ACC112 (cell line): ENCODE measurements around the gene ITGA2.

Experiments
- H2AFZ ChIP-seq: fragments of 200-600 bp; sonication (generic); one replicate; pipeline ENCODE4 v1.6.0; 2017; ENCODE audit warnings: antibody characterized with exemption, low read length; ENCODE audit not compliant: unreplicated experiment
- H3K27ac ChIP-seq: fragments of 200-600 bp; sonication (generic); 2 replicates; pipeline ENCODE4 v1.5.1; 2014; ENCODE audit warnings: low read depth, mild to moderate bottlenecking, antibody characterized with exemption, low read length, moderate library complexity
- H3K27me3 ChIP-seq: fragments of 200-600 bp; sonication (generic); 2 replicates; pipeline ENCODE4 v1.6.1; 2014; ENCODE audit warnings: mild to moderate bottlenecking, antibody characterized with exemption, low read length, moderate library complexity, mixed read lengths; ENCODE audit not compliant: insufficient read depth
- H3K36me3 ChIP-seq: fragments of 200-600 bp; sonication (generic); 2 replicates; pipeline ENCODE4 v1.6.1; 2016; ENCODE audit warnings: mild to moderate bottlenecking, antibody characterized with exemption, low read length, moderate library complexity, mixed read lengths; ENCODE audit not compliant: insufficient read depth
- H3K4me1 ChIP-seq: fragments of 200-600 bp; sonication (generic); one replicate; pipeline ENCODE4 v1.6.1; 2016; ENCODE audit warnings: low read length, mixed read lengths; ENCODE audit not compliant: insufficient read depth, unreplicated experiment, control insufficient read depth
- H3K4me3 ChIP-seq: fragments of 200-600 bp; sonication (generic); 2 replicates; pipeline ENCODE4 v1.5.1; 2014; ENCODE audit warnings: mild to moderate bottlenecking, low read depth, low read length
- H3K79me2 ChIP-seq: fragments of 200-600 bp; sonication (generic); one replicate; pipeline ENCODE4 v1.6.0; 2016; ENCODE audit warnings: low read length; ENCODE audit not compliant: control insufficient read depth, unreplicated experiment, insufficient read depth

Gene ITGA2

DNA sequence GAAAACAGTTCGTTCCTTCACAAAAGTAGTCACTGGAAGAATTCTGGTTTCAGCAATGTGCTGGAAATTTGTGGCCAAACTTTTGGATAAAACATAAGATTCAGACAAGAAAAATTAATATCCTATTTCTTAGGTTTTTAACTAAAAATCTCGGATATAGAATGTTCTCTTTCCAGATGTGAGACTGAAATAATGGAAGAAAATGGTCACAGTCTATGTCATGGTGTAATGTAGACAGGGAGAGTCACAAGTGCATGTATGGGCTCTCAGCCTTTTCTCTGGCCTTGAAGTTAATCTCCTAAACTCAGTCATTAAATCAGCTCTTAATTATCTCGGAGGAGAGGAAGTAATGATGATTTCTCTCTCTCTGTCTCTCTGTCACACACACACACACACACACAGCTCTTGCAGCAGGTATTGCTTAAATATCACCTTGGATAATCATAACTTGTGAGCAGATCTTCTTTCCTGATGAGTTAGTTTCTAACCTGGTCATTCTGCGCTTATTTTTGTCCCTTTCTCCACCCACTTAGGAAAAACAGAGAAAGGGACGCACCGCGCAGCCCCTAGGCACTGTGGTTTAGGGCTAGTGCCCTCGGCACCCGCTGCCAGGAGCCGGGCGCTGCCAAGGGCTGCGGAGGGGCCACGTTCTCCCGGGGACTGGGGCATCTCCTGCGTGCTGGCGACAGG lies 672 bp upstream of the ITGA2 start:
- H3K79me2 ChIP-seq, result peaks cover 40% of the 10 kb centered on the region
- 0 out of 2 replicates have a peak, but pooled peaks cover 11% of the 10 kb centered on the region for H3K36me3 ChIP-seq
- peaks cover 38% of the 10 kb centered on the region for H3K4me1 ChIP-seq
- H2AFZ ChIP-seq, result peak overlapping the region; percentile 75
- H3K27ac ChIP-seq, result peak overlapping the region; percentile 54
- no peaks in the 10 kb centered on the region for H3K27me3 ChIP-seq
- peak overlapping the region; percentile 75 for H3K4me3 ChIP-seq

DNA sequence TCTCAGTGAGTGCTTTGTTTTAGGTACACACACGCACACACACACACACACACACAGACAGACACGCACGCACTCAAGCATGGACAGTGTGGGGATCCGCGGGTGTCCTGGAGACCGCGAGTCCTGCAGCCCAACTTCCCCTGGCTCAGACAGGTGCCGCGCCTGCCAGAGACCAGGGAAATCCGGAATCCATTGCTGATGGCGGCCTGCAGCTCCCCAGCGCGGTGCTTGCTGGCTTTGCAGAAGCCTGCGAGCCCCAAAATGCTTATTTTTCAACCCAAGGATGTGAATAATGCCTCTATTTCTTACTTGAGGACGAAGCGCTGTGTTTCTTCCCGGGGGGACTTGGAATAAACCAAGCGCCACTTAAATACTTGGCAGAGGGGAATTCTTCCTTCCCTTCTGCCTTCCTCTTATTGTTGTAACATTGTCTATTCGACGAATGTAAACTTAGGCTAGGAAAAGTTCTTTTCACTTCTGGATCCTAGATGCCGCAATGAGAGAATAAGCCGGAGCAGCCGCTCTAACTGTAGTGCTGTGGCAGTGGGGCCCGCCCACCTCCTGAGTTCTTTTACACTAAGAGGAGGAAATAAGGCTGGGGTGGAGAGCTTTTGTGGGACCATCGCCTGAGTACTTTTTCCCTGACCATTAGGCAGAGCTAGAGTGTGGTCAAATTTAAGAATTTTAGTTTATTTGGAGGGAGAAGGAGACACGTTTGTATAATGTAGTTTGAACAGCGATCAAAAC lies 802 bp downstream of the ITGA2 start:
- Histone ChIP-seq H3K36me3 (peaks cover 18% of the 10 kb centered on the region; the same call in 1 of the 2 replicates), H3K79me2 (peaks cover 53% of the 10 kb centered on the region), H2AFZ (peak overlapping the region; percentile 75), H3K4me3 (peak overlapping the region; percentile 75), H3K27me3 (no peaks in the 10 kb centered on the region), H3K27ac (no peak overlapping the region), H3K4me1 (peaks cover 29% of the 10 kb centered on the region)

DNA sequence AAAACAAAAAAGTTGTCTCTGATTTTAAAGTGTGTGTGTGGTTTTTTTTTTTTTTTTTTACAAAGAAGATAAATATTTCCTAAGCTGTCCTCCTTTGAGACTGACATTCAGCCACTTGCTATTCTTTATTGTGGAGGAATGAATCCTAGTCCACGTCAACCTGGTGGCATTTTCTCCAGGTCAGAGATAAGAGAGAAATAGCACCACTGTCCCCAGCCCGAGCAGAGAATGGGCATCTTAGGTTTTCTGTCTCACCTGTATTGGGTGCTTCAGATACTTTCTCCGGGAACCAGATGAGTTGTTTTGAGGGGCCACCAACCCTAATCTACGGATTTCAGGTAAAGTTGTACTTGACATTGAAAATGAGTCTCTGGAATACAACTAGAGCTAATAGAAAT lies 1.4 kb downstream of the ITGA2 start:
- Histone ChIP-seq H3K4me1 (peaks cover 29% of the 10 kb centered on the region), H3K27me3 (no peaks in the 10 kb centered on the region), H3K36me3 (peaks cover 19% of the 10 kb centered on the region; the same call in 1 of the 2 replicates), H3K79me2 (peaks cover 59% of the 10 kb centered on the region), H3K27ac (no peak overlapping the region), H2AFZ (peak overlapping the region; percentile 31), H3K4me3 (peak overlapping the region; percentile 75)

DNA sequence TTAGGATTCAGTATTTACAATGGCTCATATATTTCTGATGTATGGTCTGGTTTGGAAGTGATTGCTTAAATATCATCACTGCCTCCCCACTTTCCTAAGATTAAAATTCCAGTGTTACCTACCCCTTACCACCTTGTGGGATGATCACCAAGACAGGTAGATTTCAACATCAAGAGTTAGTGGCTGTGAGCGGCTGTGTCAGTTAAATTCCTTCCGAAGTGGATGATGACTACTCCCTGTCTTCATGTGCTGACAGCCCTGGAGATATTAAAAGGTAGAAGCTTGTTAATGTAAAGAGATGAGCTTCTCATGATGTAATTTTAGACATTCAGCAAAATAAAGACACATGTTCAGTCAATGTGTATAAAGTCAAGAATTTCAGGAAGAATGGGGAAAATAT lies 4.2 kb downstream of the ITGA2 start:
- Histone ChIP-seq H3K4me1 (peaks cover 28% of the 10 kb centered on the region), H3K36me3 (peaks cover 19% of the 10 kb centered on the region; the same call in 1 of the 2 replicates), H3K79me2 (peaks cover 75% of the 10 kb centered on the region)

DNA sequence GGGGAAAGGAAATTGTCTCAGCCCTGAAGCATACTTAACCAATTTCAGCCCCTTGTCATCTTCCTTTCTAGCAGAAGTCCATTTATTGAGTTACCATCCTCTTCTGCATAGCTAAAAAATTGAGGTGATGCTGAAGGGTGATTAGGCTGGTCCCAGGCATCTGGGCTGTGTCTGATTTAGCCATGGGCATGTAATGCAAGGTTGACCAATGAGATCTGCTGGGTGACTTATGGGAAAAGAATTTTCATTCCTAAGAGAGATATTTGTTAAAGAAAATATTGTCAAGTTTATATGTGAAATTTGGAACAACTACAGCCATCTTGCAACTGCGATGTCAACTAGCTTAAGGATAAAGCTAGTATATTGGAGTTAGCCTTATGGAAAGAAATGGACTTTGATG lies 5.1 kb downstream of the ITGA2 start:
- peaks cover 81% of the 10 kb centered on the region for H3K79me2 ChIP-seq
- no peak overlapping the region for H2AFZ ChIP-seq
- peaks cover 32% of the 10 kb centered on the region for H3K4me1 ChIP-seq
- H3K27ac ChIP-seq, result no peak overlapping the region
- H3K36me3 ChIP-seq, result peaks cover 19% of the 10 kb centered on the region; the same call in 1 of the 2 replicates
- H3K27me3 ChIP-seq, result no peaks in the 10 kb centered on the region
- H3K4me3 ChIP-seq, result no peak overlapping the region

More for the DNA sequence above, 4.2 kb downstream of the ITGA2 start:
- H3K27me3 ChIP-seq, result no peaks in the 10 kb centered on the region
- H3K27ac ChIP-seq, result no peak overlapping the region
- H3K4me3 ChIP-seq, result no peak overlapping the region
- no peak overlapping the region for H2AFZ ChIP-seq

DNA sequence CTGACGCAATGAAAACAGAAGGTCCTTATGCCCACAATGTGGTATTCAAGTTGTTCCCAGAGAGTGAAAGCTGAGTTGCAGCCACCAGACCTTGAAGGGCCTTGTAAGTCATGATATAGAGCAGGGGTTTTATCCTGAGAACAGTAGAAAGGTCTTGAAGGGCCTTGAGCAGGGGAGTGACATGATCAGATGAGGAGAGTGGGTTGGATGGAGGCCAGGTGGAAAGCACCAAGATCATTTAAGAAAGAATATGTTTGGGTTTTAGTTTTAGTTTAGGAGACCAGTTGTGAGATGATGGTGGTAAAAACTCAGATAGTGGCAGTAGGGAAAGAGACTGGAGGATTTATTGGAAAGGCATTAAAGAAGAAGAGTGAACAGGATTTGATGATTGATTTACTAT lies 5.9 kb downstream of the ITGA2 start:
- H3K4me1 ChIP-seq, result peaks cover 40% of the 10 kb centered on the region
- H3K36me3 ChIP-seq, result peaks cover 19% of the 10 kb centered on the region; the same call in 1 of the 2 replicates
- H3K79me2 ChIP-seq, result peaks cover 77% of the 10 kb centered on the region
- H2AFZ ChIP-seq, result no peak overlapping the region
- no peak overlapping the region for H3K27ac ChIP-seq
- H3K27me3 ChIP-seq, result no peaks in the 10 kb centered on the region
- no peak overlapping the region for H3K4me3 ChIP-seq

DNA sequence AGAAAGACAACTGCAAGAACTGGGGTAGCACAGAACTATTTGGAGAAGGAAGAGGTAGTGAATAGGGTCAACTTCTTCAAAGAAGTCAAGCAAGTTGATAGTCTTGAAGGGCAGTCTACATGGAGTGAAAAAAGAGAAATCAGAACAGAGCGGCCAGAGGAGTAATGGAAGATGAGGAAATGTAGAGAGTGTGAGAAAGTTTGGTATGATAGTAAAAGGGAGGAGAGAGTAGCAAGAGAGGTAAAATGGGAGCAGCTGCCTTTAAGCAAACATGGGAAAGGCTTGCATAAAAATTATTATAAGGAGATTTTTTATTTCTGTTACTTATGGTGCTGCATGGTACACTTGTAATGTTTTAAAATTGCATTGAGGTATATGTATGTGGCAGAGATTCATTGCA lies 6.8 kb downstream of the ITGA2 start:
- Histone ChIP-seq H3K4me1 (peaks cover 39% of the 10 kb centered on the region), H3K27ac (no peak overlapping the region), H3K36me3 (peaks cover 19% of the 10 kb centered on the region; the same call in 1 of the 2 replicates), H3K27me3 (no peaks in the 10 kb centered on the region), H3K79me2 (peaks cover 69% of the 10 kb centered on the region), H2AFZ (no peak overlapping the region), H3K4me3 (no peak overlapping the region)

DNA sequence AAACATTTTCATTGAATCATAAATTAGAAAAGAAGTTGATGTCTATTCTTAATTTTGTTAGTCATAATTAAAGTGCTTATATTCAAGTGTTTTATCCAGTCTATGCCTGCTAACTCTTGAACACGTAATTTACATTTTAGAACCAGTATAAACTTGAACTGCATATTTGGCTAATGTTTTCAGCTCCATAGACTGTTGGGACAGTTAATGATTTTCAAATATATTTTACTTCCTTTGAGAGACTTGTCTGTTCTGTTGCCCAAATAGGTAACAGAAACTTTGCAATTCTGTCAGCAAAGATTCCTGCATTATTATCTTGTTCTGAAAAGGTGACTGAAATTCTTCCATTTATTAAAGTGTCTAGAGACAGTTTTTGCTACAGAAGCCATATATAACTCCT lies 7.8 kb downstream of the ITGA2 start:
- H3K27me3 ChIP-seq, result no peaks in the 10 kb centered on the region
- peak overlapping the region; percentile 9; the same call in 1 of the 2 replicates for H3K27ac ChIP-seq
- H3K4me1 ChIP-seq, result peaks cover 34% of the 10 kb centered on the region
- H3K79me2 ChIP-seq, result peaks cover 66% of the 10 kb centered on the region
- H3K36me3 ChIP-seq, result peaks cover 19% of the 10 kb centered on the region; the same call in 1 of the 2 replicates
- no peak overlapping the region for H3K4me3 ChIP-seq
- no peak overlapping the region for H2AFZ ChIP-seq

DNA sequence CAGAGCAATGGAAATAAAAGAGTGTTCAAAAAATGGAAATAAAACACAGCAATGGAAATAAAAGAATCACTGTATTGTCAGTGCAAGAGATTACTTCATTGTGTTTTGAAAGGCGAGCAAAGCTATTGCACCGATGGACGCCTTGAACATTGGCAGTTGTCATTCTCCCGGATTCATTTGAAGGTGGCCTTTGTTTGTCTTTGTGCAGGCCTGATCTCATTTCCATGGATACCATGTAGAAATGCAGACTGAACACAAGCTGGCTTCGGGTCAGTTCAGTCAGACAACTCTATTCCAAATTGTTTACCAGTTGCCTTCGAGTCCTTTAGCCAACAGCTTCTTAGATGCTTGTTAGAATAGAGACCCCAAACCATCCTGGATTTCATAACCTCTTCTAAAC lies 8.3 kb downstream of the ITGA2 start:
- H2AFZ ChIP-seq, result peak overlapping the region; percentile 23
- no peaks in the 10 kb centered on the region for H3K27me3 ChIP-seq
- peaks cover 32% of the 10 kb centered on the region for H3K4me1 ChIP-seq
- H3K4me3 ChIP-seq, result no peak overlapping the region
- H3K36me3 ChIP-seq, result peaks cover 16% of the 10 kb centered on the region; the same call in 1 of the 2 replicates
- peak overlapping the region; percentile 9; the same call in 1 of the 2 replicates for H3K27ac ChIP-seq
- H3K79me2 ChIP-seq, result peaks cover 62% of the 10 kb centered on the region

DNA sequence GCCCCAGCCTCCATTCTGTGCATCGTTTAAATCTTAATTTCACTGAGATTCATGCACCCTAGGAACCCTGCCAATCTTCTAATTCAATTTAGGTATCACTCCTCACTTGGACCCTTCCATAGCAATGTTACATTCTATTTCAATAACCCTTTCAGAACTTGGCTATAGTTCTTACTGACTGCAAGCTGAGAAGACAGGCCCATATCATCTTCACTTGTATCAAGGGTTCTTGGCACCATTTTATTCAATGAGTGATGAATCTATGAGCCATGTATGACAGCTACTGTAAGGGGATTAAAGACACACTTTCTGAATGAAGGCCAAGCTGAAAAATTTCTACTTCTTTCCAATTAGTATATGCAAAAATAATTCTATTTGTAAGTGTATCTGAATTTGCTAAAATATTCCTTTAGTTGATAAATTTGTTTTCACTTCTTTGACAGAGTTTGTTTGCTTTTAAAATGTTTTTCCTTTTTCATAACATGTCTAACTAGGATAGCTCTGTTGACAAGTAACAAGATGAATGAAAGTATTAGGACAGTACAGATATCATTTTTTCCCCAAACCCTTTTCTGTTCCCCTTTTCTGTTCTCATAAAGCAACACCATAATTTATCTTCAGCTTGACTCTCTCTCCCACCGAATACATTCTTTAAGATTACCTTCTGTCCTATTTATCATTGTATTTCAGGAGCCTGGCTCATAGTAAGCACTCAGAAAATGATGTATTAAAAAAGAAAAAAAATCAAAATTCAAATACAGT lies 9.6 kb downstream of the ITGA2 start:
- Histone ChIP-seq H3K4me1 (peaks cover 38% of the 10 kb centered on the region), H3K27me3 (no peaks in the 10 kb centered on the region), H3K27ac (peak overlapping the region; percentile 64), H3K36me3 (peaks cover 5% of the 10 kb centered on the region; the same call in 1 of the 2 replicates), H3K4me3 (no peak overlapping the region), H2AFZ (no peak overlapping the region), H3K79me2 (peaks cover 60% of the 10 kb centered on the region)
